HG02798 (cell line): ENCODE measurements around the gene FLNA.

ENCODE experiments used
- ATAC-seq: cut with Tn5 transposase; IDR thresholded peaks from one replicate; pipeline ENCODE4 v1.9.1; 2021; ENCODE audit warnings: mild to moderate bottlenecking; ENCODE audit not compliant: unreplicated experiment, poor library complexity

FLNA gene

GRCh38 chrX:154363706-154364439 lies 10.6 kb downstream of the FLNA start:
- no peak for ATAC-seq

- no peak for ATAC-seq
Observed at GRCh38 chrX:154362085-154362742, 12.2 kb downstream of the FLNA start.

- no peak for ATAC-seq
Observed at GRCh38 chrX:154360155-154360713, 14.2 kb downstream of the FLNA start.

GRCh38 chrX:154359362-154360154 lies 14.9 kb downstream of the FLNA start:
- no peak for ATAC-seq

- no peak for ATAC-seq
Observed at GRCh38 chrX:154358829-154359228, 15.6 kb downstream of the FLNA start.

- no peak for ATAC-seq
Observed at GRCh38 chrX:154358011-154358410, 16.4 kb downstream of the FLNA start.

GRCh38 chrX:154357205-154357604 lies 17.2 kb downstream of the FLNA start:
- ATAC-seq = no peak

- ATAC-seq = no peak
Observed at GRCh38 chrX:154356596-154356995, 17.8 kb downstream of the FLNA start.

- no peak for ATAC-seq
Observed at GRCh38 chrX:154355776-154356140, 18.7 kb downstream of the FLNA start.

- no peak for ATAC-seq
Observed at GRCh38 chrX:154355094-154355775, 19.2 kb downstream of the FLNA start.

GRCh38 chrX:154354516-154354915 lies 19.9 kb downstream of the FLNA start:
- ATAC-seq = no peak

- no peak for ATAC-seq
Observed at GRCh38 chrX:154354013-154354412, 20.4 kb downstream of the FLNA start.

GRCh38 chrX:154353172-154353843 lies 21.1 kb downstream of the FLNA start:
- no peak for ATAC-seq

GRCh38 chrX:154352466-154352865 lies 22.0 kb downstream of the FLNA start:
- ATAC-seq = no peak

GRCh38 chrX:154352012-154352401 lies 22.4 kb downstream of the FLNA start:
- ATAC-seq = no peak

- ATAC-seq = no peak
Observed at GRCh38 chrX:154351183-154352011, 23.0 kb downstream of the FLNA start.

- ATAC-seq = no peak
Observed at GRCh38 chrX:154350429-154351182, 23.8 kb downstream of the FLNA start.

- no peak for ATAC-seq
Observed at GRCh38 chrX:154349979-154350378, 24.5 kb downstream of the FLNA start.
